Gastroesophageal sphincter (tissue), 3 donors: Measurements from ENCODE around the gene GLOD5.

Experiments used
- CTCF ChIP-seq, 4 experiments: fragments of 200-600 bp in 2 of 4; fragments of 450-650 bp in 2 of 4; sonication (generic) in 1 of 4; IDR thresholded peaks; one replicate each; pipeline ENCODE4 v1.5.1; 2017 to 2019; ENCODE audit warnings: antibody characterized with exemption in 4 of 4, mild to moderate bottlenecking in 2 of 4, moderate library complexity in 2 of 4
- EP300 ChIP-seq: sonication (generic); formaldehyde crosslinking; IDR thresholded peaks from one replicate; pipeline ENCODE4 v1.6.1; 2017; ENCODE audit warnings: antibody characterized with exemption, mild to moderate bottlenecking
- POLR2A ChIP-seq, 2 donors: fragments of 450-650 bp; IDR thresholded peaks; one replicate each; pipeline ENCODE4 v1.6.1; 2017; ENCODE audit warnings: antibody characterized with exemption in 2 of 2, mild to moderate bottlenecking in 2 of 2, moderate library complexity in 1 of 2
- POLR2AphosphoS5 ChIP-seq: sonication (generic); formaldehyde crosslinking; IDR thresholded peaks from one replicate; pipeline ENCODE4 v1.6.1; 2017; ENCODE audit warnings: antibody characterized with exemption

DNA sequence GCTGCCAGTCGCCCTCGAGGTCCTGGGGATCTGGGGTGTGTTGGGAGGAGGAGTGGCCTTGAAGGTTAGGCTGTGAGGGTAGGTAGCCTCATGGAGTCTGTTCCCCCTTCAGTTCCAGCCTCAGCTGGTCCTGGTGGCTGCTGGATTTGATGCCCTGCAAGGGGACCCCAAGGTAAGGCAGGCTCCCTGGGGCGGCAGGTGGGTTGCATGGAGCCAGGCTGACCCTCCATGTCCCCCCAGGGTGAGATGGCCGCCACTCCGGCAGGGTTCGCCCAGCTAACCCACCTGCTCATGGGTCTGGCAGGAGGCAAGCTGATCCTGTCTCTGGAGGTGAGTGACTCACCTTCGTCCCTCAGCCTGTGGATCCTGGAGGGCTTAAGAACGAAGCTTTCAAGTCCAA lies 53.2 kb downstream of the GLOD5 start:
- TF ChIP-seq CTCF (IDR thresholded peaks at IDR 0.05) = no peak
- TF ChIP-seq POLR2A (IDR thresholded peaks at IDR 0.05) = no peak
- TF ChIP-seq EP300 = no peak
- TF ChIP-seq POLR2AphosphoS5 = no peak
